ENCODE data around the gene UCK2.

The UCK2 gene

DNA sequence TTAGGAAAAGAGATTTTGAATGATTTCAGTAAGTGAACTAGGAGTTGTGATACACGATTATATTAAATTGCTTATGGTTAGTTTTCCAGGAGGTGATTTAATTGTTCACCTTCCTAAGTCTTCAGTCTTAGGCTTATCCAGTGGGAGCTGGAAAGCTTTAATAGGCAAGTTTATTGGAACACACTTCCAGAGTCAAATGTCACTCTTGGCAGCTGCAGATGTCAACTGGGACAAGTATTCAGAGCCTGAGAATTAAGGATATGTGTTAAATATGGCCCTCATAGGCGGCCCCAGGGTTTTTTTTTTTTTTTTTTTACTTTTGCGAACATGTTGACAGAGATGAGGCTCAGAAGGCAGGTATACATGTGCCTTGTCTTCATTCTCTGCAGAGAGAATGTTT lies 29.2 kb downstream of the UCK2 start:
- DNase-seq, result no peak

DNA sequence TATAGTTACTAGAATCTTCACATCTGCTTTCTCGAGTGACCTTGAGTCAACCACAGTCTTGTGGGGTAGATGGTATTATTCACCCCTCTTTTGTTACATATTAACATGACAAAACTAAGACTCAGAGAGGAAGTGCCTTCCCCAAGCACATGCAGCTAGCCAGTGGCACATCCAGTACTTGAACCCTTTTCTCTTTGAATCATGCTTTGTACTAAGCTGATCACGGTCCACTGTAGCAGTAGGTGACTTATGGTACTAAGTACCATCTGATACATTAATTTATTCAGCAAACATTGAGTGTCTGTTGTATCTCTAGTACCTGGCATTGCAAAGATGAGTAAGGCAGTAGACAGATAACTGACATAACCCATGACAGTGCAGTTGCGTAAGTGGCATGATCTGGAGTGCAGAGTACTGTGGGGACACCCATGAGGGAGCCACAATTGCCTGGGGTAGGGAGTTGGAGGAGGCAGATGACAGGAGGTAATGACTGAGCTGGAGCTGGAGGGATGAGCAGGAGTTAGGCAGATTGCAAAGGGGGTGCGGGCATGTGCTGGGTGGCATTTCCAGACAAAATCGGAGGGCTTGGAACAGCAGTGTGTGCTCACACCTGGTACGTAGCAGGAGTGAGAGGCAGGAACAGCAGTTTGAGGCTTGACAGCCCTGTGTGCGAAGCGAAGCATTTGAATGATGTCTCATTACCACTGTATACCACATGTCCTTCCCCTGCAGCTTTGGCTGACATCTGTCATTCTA lies 29.8 kb downstream of the UCK2 start:
- no peak for DNase-seq

DNA sequence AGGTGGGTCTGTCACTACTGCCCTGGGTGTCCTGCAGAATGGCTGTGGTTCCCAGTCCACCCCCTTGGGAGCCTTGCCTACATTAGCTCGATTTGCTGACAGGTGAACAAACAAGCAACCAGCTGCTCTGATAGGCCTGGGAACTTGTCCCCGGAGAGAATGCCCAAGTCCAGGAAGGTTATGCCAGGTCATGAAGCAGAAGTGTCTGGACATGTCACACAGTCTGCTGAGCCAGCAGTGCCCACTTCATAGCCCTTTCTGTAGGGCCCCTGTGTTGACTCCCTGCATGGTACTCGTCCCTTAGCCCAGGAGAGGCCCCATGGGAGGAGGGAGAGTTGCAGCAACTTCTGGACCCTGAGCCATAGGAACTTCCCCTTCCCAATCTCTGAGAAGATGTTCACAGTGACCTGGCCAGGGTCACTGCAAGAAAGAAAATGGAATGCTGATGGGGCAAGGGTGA lies 31.0 kb downstream of the UCK2 start:
- DNase-seq, result no peak

GRCh38 chr1:165858967-165859845 lies 31.8 kb downstream of the UCK2 start:
- DNase-seq, result no peak

DNA sequence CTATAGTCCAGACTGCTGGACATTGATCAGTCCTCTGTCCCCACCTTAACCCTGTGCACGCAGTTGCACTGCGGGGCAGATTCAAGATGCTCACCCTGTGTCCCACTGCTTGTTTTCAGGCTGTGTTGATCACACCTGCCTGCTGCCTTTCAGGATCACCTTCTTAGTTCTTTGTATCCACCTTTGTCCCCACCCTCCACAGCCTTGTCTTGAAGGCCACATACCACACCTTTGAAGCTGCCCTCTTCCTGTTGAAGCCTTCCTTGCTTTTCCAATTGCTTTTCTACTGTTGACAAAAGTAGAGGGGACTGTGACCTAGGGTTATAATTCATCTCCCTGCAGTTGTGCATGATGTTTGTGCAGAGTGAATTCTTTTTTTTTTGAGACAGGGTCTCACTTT lies 32.7 kb downstream of the UCK2 start:
- no peak for DNase-seq

GRCh38 chr1:165861911-165862310 lies 34.5 kb downstream of the UCK2 start:
- DNase-seq, result no peak

DNA sequence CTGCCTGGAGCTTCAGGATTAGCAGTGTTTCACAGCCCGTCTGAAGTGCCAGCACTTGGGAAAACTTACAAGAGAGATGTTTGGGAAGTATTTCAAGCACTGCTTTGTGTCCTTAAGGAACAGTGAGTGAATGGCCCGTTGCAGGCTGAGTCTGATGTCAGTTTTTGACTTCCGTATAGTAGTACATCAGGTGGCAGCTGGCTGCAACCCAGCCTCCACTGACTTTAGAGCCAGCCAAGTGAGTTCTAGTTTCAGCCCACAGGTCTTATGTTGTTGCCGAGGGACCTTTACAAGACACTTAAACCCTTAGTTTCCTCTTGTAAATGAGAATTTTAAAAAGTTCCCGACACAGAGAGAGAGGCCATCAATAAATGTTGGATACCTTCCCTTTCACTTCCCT lies 35.0 kb downstream of the UCK2 start:
- no peak for DNase-seq

GRCh38 chr1:165863346-165863745 lies 35.9 kb downstream of the UCK2 start:
- no peak for DNase-seq

- no peak for DNase-seq
Observed at GRCh38 chr1:165865633-165866340, 38.4 kb downstream of the UCK2 start.

DNA sequence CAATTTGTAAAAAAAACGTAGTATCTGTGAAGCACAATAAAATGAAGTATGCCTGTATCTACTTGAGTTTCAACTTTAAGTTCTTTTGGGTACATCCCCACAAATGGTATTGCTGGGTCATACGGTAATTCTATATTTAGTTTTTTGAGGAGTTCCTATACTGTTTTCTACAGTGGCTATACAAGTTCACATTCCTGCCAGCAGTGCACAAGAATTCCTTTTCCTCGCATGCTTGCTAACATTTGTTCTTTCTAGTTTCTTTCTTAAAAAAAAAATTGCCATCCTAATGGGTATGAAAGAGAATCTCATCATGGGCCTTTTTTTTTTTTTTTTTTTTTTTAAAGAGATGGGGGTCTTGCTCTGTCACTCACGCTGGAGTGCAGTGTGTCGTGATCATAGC lies 41.9 kb downstream of the UCK2 start:
- DNase-seq, result no peak

DNA sequence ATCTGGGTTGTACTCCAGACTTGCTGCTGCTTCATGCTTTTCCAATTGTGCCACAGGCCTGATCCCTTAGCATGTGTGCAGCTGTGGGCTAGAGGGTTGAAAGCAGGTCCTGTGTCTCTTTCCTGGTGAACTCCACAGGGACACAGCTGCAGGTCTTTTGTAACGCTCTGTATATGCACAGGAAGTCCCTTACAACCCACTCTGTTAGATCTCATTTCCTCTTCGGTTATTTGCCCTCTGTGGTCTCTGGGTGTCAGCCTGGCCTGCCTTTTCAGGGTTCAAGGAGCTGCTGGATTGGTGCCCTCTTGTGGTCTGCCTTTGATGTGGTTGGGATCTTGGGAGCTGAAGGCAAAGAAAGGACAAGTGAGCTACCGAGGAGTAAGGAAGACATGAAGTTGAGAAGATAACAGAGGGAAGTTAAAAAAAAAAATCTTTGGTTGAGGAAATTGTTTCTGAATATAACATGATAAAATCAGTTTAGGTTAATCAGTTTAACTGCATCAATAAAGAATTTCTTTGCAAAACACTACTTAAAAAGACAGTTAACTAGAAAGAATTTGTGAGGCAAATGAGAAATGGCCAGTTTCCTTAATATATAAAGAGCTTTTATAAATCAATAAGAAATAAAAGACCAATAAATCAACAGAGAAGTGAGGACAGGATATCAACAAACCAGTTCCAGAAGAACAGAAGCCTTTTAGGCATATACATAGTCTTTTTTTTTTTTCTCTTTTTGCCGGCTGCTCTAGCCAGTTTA lies 44.1 kb downstream of the UCK2 start:
- DNase-seq, result no peak

GRCh38 chr1:165873481-165873880 lies 46.1 kb downstream of the UCK2 start:
- DNase-seq, result no peak

- DNase-seq, result no peak
Observed at GRCh38 chr1:165874643-165875042, 47.2 kb downstream of the UCK2 start.

DNA sequence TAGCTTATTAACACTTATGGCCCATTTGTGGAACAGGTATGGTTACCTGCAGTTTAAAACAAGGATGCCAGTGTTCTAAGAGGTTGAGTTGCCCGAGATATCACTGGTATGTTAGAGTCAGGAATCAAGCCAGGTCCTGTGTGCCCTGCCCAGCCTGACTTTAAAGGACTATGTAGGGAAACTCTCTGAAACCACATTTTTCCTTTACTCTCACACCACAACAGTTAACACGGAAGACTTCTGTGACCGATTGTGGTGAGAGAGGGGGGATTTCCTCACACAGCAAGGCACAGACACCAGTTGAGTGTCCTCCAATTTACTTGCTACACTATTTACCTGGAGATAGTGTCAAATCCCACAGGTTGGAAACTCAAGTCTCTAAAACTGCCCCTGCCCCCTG lies 47.8 kb downstream of the UCK2 start:
- no peak for DNase-seq

DNA sequence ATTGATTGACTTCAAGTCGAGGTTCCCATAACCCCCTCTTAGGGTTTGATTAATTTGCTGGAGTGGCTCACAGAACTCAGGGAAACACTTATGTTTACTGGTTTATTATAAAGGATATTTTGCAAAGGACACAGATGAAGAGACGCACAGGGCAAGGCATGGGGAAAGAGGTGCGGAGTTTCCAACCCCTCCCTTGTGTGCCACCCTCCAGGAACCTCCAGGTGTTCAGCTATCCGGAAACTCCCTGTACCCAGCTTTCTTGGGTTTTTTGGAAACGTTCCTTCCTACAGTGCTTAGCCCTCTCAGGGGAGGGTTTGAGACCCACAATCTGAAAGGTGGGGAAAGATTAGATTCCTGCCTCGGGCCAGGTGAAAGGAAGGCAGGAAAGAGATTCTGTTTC lies 48.2 kb downstream of the UCK2 start:
- DNase-seq, result no peak

- no peak for DNase-seq
Observed at GRCh38 chr1:165876121-165876520, 48.7 kb downstream of the UCK2 start.

GRCh38 chr1:165877411-165877810 lies 50.0 kb downstream of the UCK2 start:
- no peak for DNase-seq

DNA sequence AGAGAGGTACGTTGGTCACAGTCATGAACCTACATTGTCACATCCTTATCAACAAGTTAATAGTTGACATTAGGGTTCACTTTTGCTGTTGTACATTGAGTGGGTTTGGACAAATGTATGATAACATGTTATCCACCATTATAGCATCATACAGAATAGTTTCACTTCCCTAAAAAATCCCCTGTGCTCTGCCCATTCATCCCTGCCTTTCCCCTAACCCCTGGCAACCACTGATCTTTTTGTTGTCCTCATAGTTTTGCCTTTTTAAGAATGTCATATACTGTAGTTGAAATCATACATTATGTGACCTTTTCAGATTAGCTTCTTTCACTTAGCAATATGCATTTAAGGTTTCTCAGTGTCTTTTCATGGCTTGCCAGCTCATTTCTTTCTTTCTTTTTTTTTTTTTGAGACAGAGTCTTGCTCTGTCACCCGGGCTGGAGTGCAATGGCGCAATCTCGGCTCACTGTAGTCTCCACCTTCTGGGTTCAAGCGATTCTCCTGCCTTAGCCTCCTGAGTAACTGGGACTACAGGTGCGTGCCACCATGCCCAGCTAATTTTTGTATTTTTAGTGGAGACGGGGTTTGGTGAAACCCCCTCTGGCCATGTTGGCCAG lies 50.6 kb downstream of the UCK2 start:
- no peak for DNase-seq

DNA sequence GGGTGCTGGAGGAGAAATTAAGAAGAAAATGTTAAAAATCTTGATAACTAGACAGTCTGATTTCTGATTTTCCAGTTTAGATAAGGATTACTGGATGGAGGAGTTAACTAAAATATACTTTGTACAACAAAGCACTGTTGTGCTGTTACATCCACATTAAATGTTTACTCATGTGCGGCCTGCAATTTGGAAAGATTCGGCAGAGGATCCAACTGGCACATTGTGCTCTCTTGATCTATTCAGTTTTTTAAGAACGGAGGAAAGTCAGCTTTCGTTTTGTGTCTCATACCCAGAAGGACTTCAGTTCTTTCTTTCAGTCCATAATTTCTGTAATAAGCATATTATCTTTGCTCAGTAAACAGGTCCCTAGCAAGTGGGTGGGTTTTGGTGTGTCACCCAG lies 52.5 kb downstream of the UCK2 start:
- no peak for DNase-seq

- no peak for DNase-seq
Observed at GRCh38 chr1:165880993-165881392, 53.6 kb downstream of the UCK2 start.

- DNase-seq, result no peak
Observed at GRCh38 chr1:165882168-165882837, 54.9 kb downstream of the UCK2 start.

DNA sequence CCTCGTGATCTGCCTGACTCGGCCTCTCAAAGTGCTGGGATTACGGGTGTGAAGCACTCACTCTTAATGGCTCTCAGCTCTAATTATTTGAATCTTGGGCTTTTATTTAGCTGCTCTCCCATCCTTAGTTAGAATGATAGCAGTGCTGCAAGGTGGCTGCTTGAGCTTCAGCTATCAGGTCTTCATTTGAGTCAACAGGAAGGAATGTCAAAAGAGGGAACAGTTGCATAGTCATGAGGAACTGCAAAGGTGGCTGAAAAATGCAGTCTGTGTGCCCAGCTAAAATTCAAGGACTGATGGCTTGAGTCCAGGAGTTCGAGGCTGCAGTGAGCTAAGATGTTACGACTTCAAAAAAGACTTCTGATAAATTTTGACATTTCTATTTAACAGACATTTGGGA lies 55.6 kb downstream of the UCK2 start:
- no peak for DNase-seq
